ENCODE measurements around the gene COL6A2. TPM values are rescaled to one million over a fixed set of nuclear protein-coding genes. Genes with fewer than 3 reads are reported as not detected.

Gene COL6A2
- total RNA-seq, 1 donor from 2014 or later: 5.2 TPM

DNA sequence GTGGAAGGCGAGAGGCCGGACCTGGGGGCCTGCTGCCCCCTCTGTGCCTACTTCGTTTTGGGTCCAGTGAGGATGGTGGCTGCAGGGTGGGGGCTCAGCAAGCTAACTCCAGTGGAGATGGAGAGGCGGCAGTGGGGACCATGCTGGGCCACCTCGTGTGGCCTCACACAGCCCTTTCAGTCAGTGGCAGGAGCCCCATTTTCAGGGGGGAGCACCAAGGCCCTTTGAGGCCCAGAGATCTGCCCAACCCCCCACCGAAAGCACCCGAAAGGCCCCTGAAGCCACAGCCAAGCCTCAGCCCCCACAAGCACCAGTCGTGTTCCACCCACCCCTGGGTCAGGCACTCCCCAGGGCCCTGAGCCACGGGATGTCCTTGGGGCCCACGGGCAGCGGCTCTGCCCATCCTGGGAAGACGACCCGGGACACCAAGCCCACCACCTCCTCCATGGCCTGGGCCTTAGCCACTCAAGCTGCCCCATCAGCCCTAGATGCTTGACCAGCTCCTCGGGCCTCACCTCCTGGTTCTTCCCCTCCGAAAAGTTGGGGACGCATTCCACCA, 57.1 kb downstream of the COL6A2 start:
- H3K36me3 Mint-ChIP-seq: no peaks in the 10 kb centered on the region
- H3K27me3 ChIP-seq: no peaks in the 10 kb centered on the region
- H3K27ac ChIP-seq: no peak overlapping the region
- H3K36me3 ChIP-seq: no peaks in the 10 kb centered on the region
- peaks cover 6% of the 10 kb centered on the region for H3K27me3 Mint-ChIP-seq (ENCODE audit: insufficient read depth, low read depth)
- H3K9me3 ChIP-seq (ENCODE audit: low read depth): no peaks in the 10 kb centered on the region
- no peak overlapping the region for H3K4me3 Mint-ChIP-seq
- DNase-seq (ENCODE audit: low spot score): no peak
- no peak overlapping the region for H3K4me2 ChIP-seq
- H3F3A ChIP-seq (ENCODE audit: low read depth): peaks cover 4% of the 10 kb centered on the region
- H4K20me1 ChIP-seq (ENCODE audit: low read depth): no peaks in the 10 kb centered on the region
- TF ChIP-seq, protein P1, sequence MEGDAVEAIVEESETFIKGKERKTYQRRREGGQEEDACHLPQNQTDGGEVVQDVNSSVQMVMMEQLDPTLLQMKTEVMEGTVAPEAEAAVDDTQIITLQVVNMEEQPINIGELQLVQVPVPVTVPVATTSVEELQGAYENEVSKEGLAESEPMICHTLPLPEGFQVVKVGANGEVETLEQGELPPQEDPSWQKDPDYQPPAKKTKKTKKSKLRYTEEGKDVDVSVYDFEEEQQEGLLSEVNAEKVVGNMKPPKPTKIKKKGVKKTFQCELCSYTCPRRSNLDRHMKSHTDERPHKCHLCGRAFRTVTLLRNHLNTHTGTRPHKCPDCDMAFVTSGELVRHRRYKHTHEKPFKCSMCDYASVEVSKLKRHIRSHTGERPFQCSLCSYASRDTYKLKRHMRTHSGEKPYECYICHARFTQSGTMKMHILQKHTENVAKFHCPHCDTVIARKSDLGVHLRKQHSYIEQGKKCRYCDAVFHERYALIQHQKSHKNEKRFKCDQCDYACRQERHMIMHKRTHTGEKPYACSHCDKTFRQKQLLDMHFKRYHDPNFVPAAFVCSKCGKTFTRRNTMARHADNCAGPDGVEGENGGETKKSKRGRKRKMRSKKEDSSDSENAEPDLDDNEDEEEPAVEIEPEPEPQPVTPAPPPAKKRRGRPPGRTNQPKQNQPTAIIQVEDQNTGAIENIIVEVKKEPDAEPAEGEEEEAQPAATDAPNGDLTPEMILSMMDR (IDR thresholded peaks at IDR 0.05): no peak
- TF ChIP-seq EZH2 (IDR thresholded peaks at IDR 0.05) (no peak), EZH2phosphoT487 (IDR thresholded peaks at IDR 0.05) (no peak)
- H3K9ac ChIP-seq: no peak overlapping the region
- no peak overlapping the region for H3K4me3 ChIP-seq
- no peak overlapping the region for H2AFZ ChIP-seq (replicated peaks)
- H3K4me1 Mint-ChIP-seq: peaks cover 14% of the 10 kb centered on the region
- no peak overlapping the region for H3K27ac Mint-ChIP-seq
- peaks cover 10% of the 10 kb centered on the region for H3K4me1 ChIP-seq
- H3K9me3 Mint-ChIP-seq: no peaks in the 10 kb centered on the region
- no peaks in the 10 kb centered on the region for H3K79me2 ChIP-seq (ENCODE audit: low read depth)

DNA sequence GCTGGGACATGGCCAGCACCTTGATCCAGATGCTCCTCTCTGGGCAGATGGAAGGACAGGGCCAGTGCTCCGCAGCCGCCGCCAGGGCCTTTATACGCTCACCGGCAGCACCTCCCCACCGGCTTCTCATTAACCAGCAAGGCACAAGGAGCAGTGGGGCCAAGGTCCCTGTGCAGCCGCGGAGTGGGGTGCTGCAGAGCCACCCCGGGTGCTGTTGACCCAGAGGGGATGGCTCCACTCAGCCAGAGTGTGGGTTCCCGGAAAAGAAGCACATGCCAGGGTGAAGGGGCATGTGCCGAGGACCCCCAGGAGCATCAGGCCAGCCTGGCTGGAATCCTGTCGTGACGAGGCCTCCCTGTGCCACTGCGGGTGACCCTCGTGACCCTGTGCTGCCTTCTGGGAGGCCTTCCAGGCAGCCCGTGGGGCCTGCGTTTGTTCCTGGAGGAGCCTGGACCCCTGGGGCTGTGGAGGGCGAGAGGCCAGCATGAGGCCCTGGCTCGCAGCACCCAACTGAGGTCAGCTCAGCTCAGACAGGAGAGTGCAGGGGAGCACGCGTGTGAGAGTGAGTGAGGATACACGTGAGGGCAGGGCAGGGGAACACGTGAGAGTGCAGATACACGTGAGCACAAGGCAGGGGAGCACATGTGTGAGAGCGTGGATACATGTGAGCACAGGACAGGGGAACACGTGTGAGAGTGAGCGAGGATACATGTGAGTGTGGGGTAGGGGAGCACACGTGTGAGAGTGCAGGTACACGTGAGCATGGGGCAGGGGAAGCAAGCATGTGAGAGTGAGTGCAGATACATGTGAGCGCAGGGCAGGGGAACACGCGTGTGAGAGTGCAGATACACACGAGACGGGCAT, 57.8 kb downstream of the COL6A2 start, which contains the start of gene FTCD:
Gene FTCD, minus strand, starts transcription at position 66 of the 864 bp plus-strand sequence. Its CDS starts 56 bp downstream, at position 10.
- Histone ChIP-seq H3K9me3 (ENCODE audit: low read depth) (no peaks in the 10 kb centered on the region), H3K36me3 (no peaks in the 10 kb centered on the region), H3K9ac (no peak within 1 kb of the TSS), H3F3A (ENCODE audit: low read depth) (peaks cover 4% of the 10 kb centered on the region), H3K27me3 (no peaks in the 10 kb centered on the region), H3K4me2 (no peak within 1 kb of the TSS), H2AFZ (replicated peaks) (no peak within 1 kb of the TSS), H3K4me1 (peaks cover 10% of the 10 kb centered on the region), H3K27ac (no peak within 1 kb of the TSS), H3K4me3 (no peak within 1 kb of the TSS), H3K79me2 (ENCODE audit: low read depth) (no peaks in the 10 kb centered on the region), H4K20me1 (ENCODE audit: low read depth) (no peaks in the 10 kb centered on the region)
- TF ChIP-seq EZH2phosphoT487 (IDR thresholded peaks at IDR 0.05): no peak
- TF ChIP-seq, protein P1 (IDR thresholded peaks at IDR 0.05): no peak
- TF ChIP-seq EZH2 (IDR thresholded peaks at IDR 0.05): no peak
- Mint-ChIP-seq H3K4me1 (peaks cover 14% of the 10 kb centered on the region), H3K36me3 (no peaks in the 10 kb centered on the region), H3K27ac (peak within 1 kb of the TSS; percentile 87), H3K9me3 (no peaks in the 10 kb centered on the region), H3K4me3 (no peak within 1 kb of the TSS), H3K27me3 (ENCODE audit: insufficient read depth, low read depth) (peaks cover 6% of the 10 kb centered on the region)
- DNase-seq (ENCODE audit: low spot score): no peak

DNA sequence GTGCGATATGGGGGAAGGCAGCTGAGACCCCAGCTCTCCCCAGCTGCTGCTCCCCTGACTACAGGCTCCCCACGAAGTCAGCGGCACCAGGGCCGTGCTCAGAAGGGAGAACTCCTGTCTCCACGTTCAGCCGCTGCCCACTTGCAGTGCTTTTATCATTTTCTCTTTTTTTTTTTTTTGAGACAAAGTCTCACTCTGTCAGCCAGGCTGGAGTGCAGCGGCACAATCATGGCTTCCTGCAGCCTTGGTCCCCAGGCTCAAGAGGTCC, 58.4 kb downstream of the COL6A2 start:
- no peak overlapping the region for H2AFZ ChIP-seq (replicated peaks)
- H3K4me3 ChIP-seq: no peak overlapping the region
- peaks cover 6% of the 10 kb centered on the region for H3K4me1 ChIP-seq
- peaks cover 7% of the 10 kb centered on the region for H3F3A ChIP-seq (ENCODE audit: low read depth)
- no peaks in the 10 kb centered on the region for H3K27me3 ChIP-seq
- no peak overlapping the region for H3K4me3 Mint-ChIP-seq
- peak overlapping the region; percentile 50 for H3K27ac Mint-ChIP-seq
- no peak overlapping the region for H3K27ac ChIP-seq
- no peaks in the 10 kb centered on the region for H4K20me1 ChIP-seq (ENCODE audit: low read depth)
- DNase-seq (ENCODE audit: low spot score): no peak
- H3K27me3 Mint-ChIP-seq (ENCODE audit: insufficient read depth, low read depth): peaks cover 6% of the 10 kb centered on the region
- no peaks in the 10 kb centered on the region for H3K9me3 ChIP-seq (ENCODE audit: low read depth)
- H3K4me1 Mint-ChIP-seq: peaks cover 14% of the 10 kb centered on the region
- H3K9me3 Mint-ChIP-seq: no peaks in the 10 kb centered on the region
- no peak for TF ChIP-seq EZH2phosphoT487 (IDR thresholded peaks at IDR 0.05)
- TF ChIP-seq, protein P1 (IDR thresholded peaks at IDR 0.05): no peak
- no peak for TF ChIP-seq EZH2 (IDR thresholded peaks at IDR 0.05)
- H3K36me3 Mint-ChIP-seq: no peaks in the 10 kb centered on the region
- H3K9ac ChIP-seq: no peak overlapping the region
- no peak overlapping the region for H3K4me2 ChIP-seq
- no peaks in the 10 kb centered on the region for H3K36me3 ChIP-seq
- H3K79me2 ChIP-seq (ENCODE audit: low read depth): no peaks in the 10 kb centered on the region

Data from neural progenitor cell (in vitro differentiated cells).